GM12878 (cell line): Measurements from ENCODE around the gene CASR. TPM values are rescaled to one million over a fixed set of nuclear protein-coding genes. Genes with fewer than 3 reads are reported as not detected.
A peak's percentile ranks its signal among the peaks of the same experiment; 100 is the strongest.

Experiments
- ATF7 ChIP-seq: fragments of 450-650 bp; IDR thresholded peaks from 2 replicates; pipeline ENCODE4 v1.6.1; 2016; ENCODE audit warnings: low read depth, mild to moderate bottlenecking
- BACH1 ChIP-seq: fragments of 450-650 bp; IDR thresholded peaks from 2 replicates; pipeline ENCODE4 v1.6.1; 2017; ENCODE audit warnings: mild to moderate bottlenecking, borderline replicate concordance
- BCL11A ChIP-seq: IDR thresholded peaks from 2 replicates; pipeline ENCODE4 v1.6.1; 2011; ENCODE audit warnings: low read depth, low read length
- CBFB ChIP-seq: IDR thresholded peaks from 2 replicates; pipeline ENCODE4 v1.6.1; 2016; ENCODE audit warnings: antibody characterized with exemption, low read depth
- CBX3 ChIP-seq: fragments of 200-600 bp; sonication (generic); IDR thresholded peaks from 2 replicates; pipeline ENCODE4 v1.6.1; 2016; ENCODE audit warnings: low read depth, borderline replicate concordance
- CBX5 ChIP-seq: sonication (generic); IDR thresholded peaks from 2 replicates; pipeline ENCODE4 v1.6.1; 2016; ENCODE audit warnings: low read depth, moderate library complexity, mild to moderate bottlenecking, inconsistent platforms
- E2F8 ChIP-seq: fragments of 450-650 bp; IDR thresholded peaks from 2 replicates; pipeline ENCODE4 v1.6.1; 2018; ENCODE audit warnings: mild to moderate bottlenecking, low read depth, moderate library complexity; ENCODE audit not compliant: partially characterized antibody
- ELK1 ChIP-seq: IDR thresholded peaks from 2 replicates; pipeline ENCODE4 v1.6.1; 2012; ENCODE audit warnings: low read depth, low read length, improper control_type of control experiment
- ETV6 ChIP-seq, 2 experiments: fragments of 450-650 bp in 1 of 2; IDR thresholded peaks in 1 of 2; conservative IDR thresholded peaks in 1 of 2; 2 replicates each; pipeline ENCODE4 v1.6.1; 2014; ENCODE audit warnings: antibody characterized with exemption in 1 of 2, borderline replicate concordance in 1 of 2, low read depth in 1 of 2, mild to moderate bottlenecking in 1 of 2, moderate library complexity in 1 of 2
- HDAC2 ChIP-seq: fragments of 200-600 bp; sonication (generic); IDR thresholded peaks from 2 replicates; pipeline ENCODE4 v1.6.1; 2017
- IKZF2 ChIP-seq, 2 experiments: fragments of 450-650 bp; IDR thresholded peaks; 2 replicates each; pipeline ENCODE4 v1.6.1; 2017; ENCODE audit warnings: mild to moderate bottlenecking in 2 of 2, moderate library complexity in 2 of 2
- MTA3 ChIP-seq: IDR thresholded peaks from 2 replicates; pipeline ENCODE4 v1.6.1; 2012; ENCODE audit warnings: low read length, inconsistent platforms, borderline replicate concordance
- NFXL1 ChIP-seq: fragments of 450-650 bp; IDR thresholded peaks from 2 replicates; pipeline ENCODE4 v1.6.1; 2017; ENCODE audit warnings: antibody characterized with exemption, mild to moderate bottlenecking, borderline replicate concordance
- PML ChIP-seq: IDR thresholded peaks from 2 replicates; pipeline ENCODE4 v1.6.1; 2012; ENCODE audit warnings: low read length, inconsistent platforms
- RB1 ChIP-seq: fragments of 450-650 bp; formaldehyde crosslinking; IDR thresholded peaks from 2 replicates; pipeline ENCODE4 v1.6.1; 2017; ENCODE audit warnings: mild to moderate bottlenecking, borderline replicate concordance
- RELA ChIP-seq: fragments of 450-650 bp; IDR thresholded peaks from 2 replicates; pipeline ENCODE4 v1.8.0; 2014; ENCODE audit warnings: borderline replicate concordance; ENCODE audit not compliant: partially characterized antibody
- RFX5 ChIP-seq: IDR thresholded peaks from 2 replicates; pipeline ENCODE4 v1.6.1; 2011; ENCODE audit warnings: low read depth, low read length, improper control_type of control experiment
- SPI1 ChIP-seq: IDR thresholded peaks from 2 replicates; pipeline ENCODE4 v1.6.1; 2011; ENCODE audit warnings: low read depth, mild to moderate bottlenecking, low read length, moderate library complexity, borderline replicate concordance; ENCODE audit not compliant: insufficient read depth
- SUZ12 ChIP-seq: fragments of 200-600 bp; sonication (generic); IDR thresholded peaks from one replicate; pipeline ENCODE4 v1.6.1; 2018; ENCODE audit warnings: antibody characterized with exemption, mild to moderate bottlenecking; ENCODE audit not compliant: unreplicated experiment
- YY1 ChIP-seq: IDR thresholded peaks from 2 replicates; pipeline ENCODE4 v1.6.1; 2011; ENCODE audit warnings: low read depth, mild to moderate bottlenecking, low read length
- polyA plus RNA-seq, 11 experiments: library from polyadenylated mRNA; depleted of rRNA in 4 of 11; unstranded in 6 of 11; stranded (reverse) in 5 of 11; fragments of >200 nt; fragmentation: Nextera tagmentation in 4 of 11; fragmentation: Illumina TruSeq in 1 of 11; extraction: Ambion mirVana in 4 of 11; extraction: Trizol in 1 of 11; gene quantifications; 1 replicate in 1 of 11; 2 replicates in 10 of 11; pipeline versions ENCODE4 v1.2.1 to v1.2.3, GENCODE V29; 2011 to 2016; ENCODE audit warnings: inconsistent platforms in 2 of 11, missing spikeins in 2 of 11, low read depth in 1 of 11
- total RNA-seq, 4 experiments: library from RNA; depleted of rRNA in 3 of 4; stranded (reverse); fragments of >200 nt in 3 of 4; fragmentation: Illumina TruSeq in 1 of 4; extraction: Trizol in 1 of 4; gene quantifications; 2 replicates each; pipeline versions ENCODE4 v1.2.1 to v1.2.3, GENCODE V29; 2013 to 2021
- TF ChIP-seq, protein P1 (sequence below): fragments of 450-650 bp; IDR thresholded peaks from 2 replicates; pipeline ENCODE4 v1.6.1; 2017; ENCODE audit warnings: mild to moderate bottlenecking, moderate library complexity
- TF ChIP-seq, protein P2 (sequence below): fragments of 450-650 bp; IDR thresholded peaks from 2 replicates; pipeline ENCODE4 v1.6.1; 2017; ENCODE audit warnings: low read depth, mild to moderate bottlenecking, moderate library complexity

Gene CASR
- total and polyA plus RNA-seq, 10 of the 15 experiments (the other 5 are each of a cell fraction or from before 2014, with no cell fraction given), result 0.04 to 0.37 (median 0.11) TPM

- TF ChIP-seq HDAC2 (no peak), CBX5 (no peak), SPI1 (no peak), ATF7 (peak; percentile 84), RFX5 (no peak), NFXL1 (no peak), RELA (no peak), ETV6 (conservative IDR thresholded peaks at IDR 0.05 in 1 of 2, IDR thresholded peaks at IDR 0.05 in 1 of 2; ENCODE audit: borderline replicate concordance in 1 of 2, low read depth in 1 of 2) (no peak), ELK1 (no peak), MTA3 (no peak), RB1 (no peak), BACH1 (no peak), CBX3 (no peak), YY1 (no peak), IKZF2 (IDR thresholded peaks at IDR 0.05) (peak; percentile 71 to 78; a peak in 2 of 4 replicates), CBFB (peak; percentile 87), SUZ12 (no peak), E2F8 (no peak), PML (no peak), BCL11A (peak; percentile 57; the same call in 1 of the 2 replicates)
- TF ChIP-seq, protein P1, sequence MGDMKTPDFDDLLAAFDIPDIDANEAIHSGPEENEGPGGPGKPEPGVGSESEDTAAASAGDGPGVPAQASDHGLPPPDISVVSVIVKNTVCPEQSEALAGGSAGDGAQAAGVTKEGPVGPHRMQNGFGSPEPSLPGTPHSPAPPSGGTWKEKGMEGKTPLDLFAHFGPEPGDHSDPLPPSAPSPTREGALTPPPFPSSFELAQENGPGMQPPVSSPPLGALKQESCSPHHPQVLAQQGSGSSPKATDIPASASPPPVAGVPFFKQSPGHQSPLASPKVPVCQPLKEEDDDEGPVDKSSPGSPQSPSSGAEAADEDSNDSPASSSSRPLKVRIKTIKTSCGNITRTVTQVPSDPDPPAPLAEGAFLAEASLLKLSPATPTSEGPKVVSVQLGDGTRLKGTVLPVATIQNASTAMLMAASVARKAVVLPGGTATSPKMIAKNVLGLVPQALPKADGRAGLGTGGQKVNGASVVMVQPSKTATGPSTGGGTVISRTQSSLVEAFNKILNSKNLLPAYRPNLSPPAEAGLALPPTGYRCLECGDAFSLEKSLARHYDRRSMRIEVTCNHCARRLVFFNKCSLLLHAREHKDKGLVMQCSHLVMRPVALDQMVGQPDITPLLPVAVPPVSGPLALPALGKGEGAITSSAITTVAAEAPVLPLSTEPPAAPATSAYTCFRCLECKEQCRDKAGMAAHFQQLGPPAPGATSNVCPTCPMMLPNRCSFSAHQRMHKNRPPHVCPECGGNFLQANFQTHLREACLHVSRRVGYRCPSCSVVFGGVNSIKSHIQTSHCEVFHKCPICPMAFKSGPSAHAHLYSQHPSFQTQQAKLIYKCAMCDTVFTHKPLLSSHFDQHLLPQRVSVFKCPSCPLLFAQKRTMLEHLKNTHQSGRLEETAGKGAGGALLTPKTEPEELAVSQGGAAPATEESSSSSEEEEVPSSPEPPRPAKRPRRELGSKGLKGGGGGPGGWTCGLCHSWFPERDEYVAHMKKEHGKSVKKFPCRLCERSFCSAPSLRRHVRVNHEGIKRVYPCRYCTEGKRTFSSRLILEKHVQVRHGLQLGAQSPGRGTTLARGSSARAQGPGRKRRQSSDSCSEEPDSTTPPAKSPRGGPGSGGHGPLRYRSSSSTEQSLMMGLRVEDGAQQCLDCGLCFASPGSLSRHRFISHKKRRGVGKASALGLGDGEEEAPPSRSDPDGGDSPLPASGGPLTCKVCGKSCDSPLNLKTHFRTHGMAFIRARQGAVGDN, result no peak
- TF ChIP-seq, protein P2, sequence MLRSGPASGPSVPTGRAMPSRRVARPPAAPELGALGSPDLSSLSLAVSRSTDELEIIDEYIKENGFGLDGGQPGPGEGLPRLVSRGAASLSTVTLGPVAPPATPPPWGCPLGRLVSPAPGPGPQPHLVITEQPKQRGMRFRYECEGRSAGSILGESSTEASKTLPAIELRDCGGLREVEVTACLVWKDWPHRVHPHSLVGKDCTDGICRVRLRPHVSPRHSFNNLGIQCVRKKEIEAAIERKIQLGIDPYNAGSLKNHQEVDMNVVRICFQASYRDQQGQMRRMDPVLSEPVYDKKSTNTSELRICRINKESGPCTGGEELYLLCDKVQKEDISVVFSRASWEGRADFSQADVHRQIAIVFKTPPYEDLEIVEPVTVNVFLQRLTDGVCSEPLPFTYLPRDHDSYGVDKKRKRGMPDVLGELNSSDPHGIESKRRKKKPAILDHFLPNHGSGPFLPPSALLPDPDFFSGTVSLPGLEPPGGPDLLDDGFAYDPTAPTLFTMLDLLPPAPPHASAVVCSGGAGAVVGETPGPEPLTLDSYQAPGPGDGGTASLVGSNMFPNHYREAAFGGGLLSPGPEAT, result peak; percentile 56; the same call in 1 of the 2 replicates
Observed at GRCh38 chr3:122271246-122271898, 87.9 kb downstream of the CASR start (continued).
